GM21423 (cell line): Measurements from ENCODE around the gene PDRG1.

ENCODE experiments used
- ATAC-seq: cut with Tn5 transposase; IDR thresholded peaks from one replicate; pipeline ENCODE4 v1.9.1; 2021; ENCODE audit warnings: mild to moderate bottlenecking, moderate library complexity; ENCODE audit not compliant: unreplicated experiment

Gene PDRG1

GRCh38 chr20:31951530-31952453, at the start of gene PDRG1:
PDRG1 (minus strand) TSS chr20:31952046; CDS start chr20:31951961, 85 bp downstream.
- ATAC-seq = peak; percentile 94

- ATAC-seq = no peak
These were observed 46.4 kb upstream of the PDRG1 start for GRCh38 chr20:31998246-31998645.

GRCh38 chr20:31996996-31997395, 45.1 kb upstream of the PDRG1 start:
- ATAC-seq = no peak

- ATAC-seq = no peak
These were observed 40.2 kb upstream of the PDRG1 start for GRCh38 chr20:31992086-31992485.

- no peak for ATAC-seq
These were observed 39.5 kb upstream of the PDRG1 start for GRCh38 chr20:31991339-31991705.

GRCh38 chr20:31990641-31991338, 38.9 kb upstream of the PDRG1 start:
- no peak for ATAC-seq

GRCh38 chr20:31989030-31989645, 37.3 kb upstream of the PDRG1 start:
- no peak for ATAC-seq

GRCh38 chr20:31988430-31989015, 36.7 kb upstream of the PDRG1 start:
- ATAC-seq = no peak

GRCh38 chr20:31987744-31988143, 35.9 kb upstream of the PDRG1 start:
- ATAC-seq = no peak

GRCh38 chr20:31984981-31985471, 33.2 kb upstream of the PDRG1 start:
- no peak for ATAC-seq

- ATAC-seq = no peak
These were observed 29.9 kb upstream of the PDRG1 start for GRCh38 chr20:31981784-31982183.

GRCh38 chr20:31979713-31980426, 28.0 kb upstream of the PDRG1 start:
- ATAC-seq = no peak

- no peak for ATAC-seq
These were observed 25.2 kb upstream of the PDRG1 start for GRCh38 chr20:31977080-31977479.

- no peak for ATAC-seq
These were observed 24.0 kb upstream of the PDRG1 start for GRCh38 chr20:31975874-31976273.

- ATAC-seq = no peak
These were observed 23.2 kb upstream of the PDRG1 start for GRCh38 chr20:31974951-31975487.

GRCh38 chr20:31974296-31974695, 22.4 kb upstream of the PDRG1 start:
- ATAC-seq = no peak

GRCh38 chr20:31972471-31973021, 20.7 kb upstream of the PDRG1 start:
- ATAC-seq = no peak

- ATAC-seq = no peak
These were observed 18.1 kb upstream of the PDRG1 start for GRCh38 chr20:31969991-31970390.

- ATAC-seq = peak; percentile 53
These were observed 16.7 kb upstream of the PDRG1 start for GRCh38 chr20:31968291-31969126.
